GM11168 (cell line): ENCODE measurements around the gene MRM1.
"Not testable (repeated sequence)": the region's sequence is repeated elsewhere in the genome, so short reads cannot be mapped to it uniquely, and the experiment has no call there.

Source experiments
- in situ Hi-C: fragments of 300-500 bp; cut with MboI; formaldehyde crosslinking; loops from one replicate; pipeline ENCODE4 v1.12.0; 2022; ENCODE audit warnings: low sequenced_read_pairs; ENCODE audit not compliant: unreplicated experiment

MRM1 gene

GRCh38 chr17:36599546-36600250 is 1.7 kb upstream of the MRM1 start:
- in situ Hi-C loops = no loop called here

GRCh38 chr17:36600465-36600864 is 918 bp upstream of the MRM1 start:
- in situ Hi-C loops = no loop called here

GRCh38 chr17:36600936-36601302 is 464 bp upstream of the MRM1 start:
- in situ Hi-C loops = no loop called here

- in situ Hi-C loops = no loop called here
Measured at GRCh38 chr17:36602030-36602748, 806 bp downstream of the MRM1 start.

GRCh38 chr17:36602924-36603384 is 1.6 kb downstream of the MRM1 start:
- in situ Hi-C loops = no loop called here

- in situ Hi-C loops = not testable (repeated sequence)
Measured at GRCh38 chr17:36605028-36605427, 3.6 kb downstream of the MRM1 start.

- in situ Hi-C loops = no loop called here
Measured at GRCh38 chr17:36608280-36608679, 6.9 kb downstream of the MRM1 start.

- in situ Hi-C loops = no loop called here
Measured at GRCh38 chr17:36608794-36609497, 7.6 kb downstream of the MRM1 start.

- in situ Hi-C loops = no loop called here
Measured at GRCh38 chr17:36609498-36609862, 8.1 kb downstream of the MRM1 start.

GRCh38 chr17:36610474-36610873 is 9.1 kb downstream of the MRM1 start:
- in situ Hi-C loops = no loop called here

- in situ Hi-C loops = no loop called here
Measured at GRCh38 chr17:36611345-36612072, 10.1 kb downstream of the MRM1 start.

- in situ Hi-C loops = no loop called here
Measured at GRCh38 chr17:36612323-36612722, 10.9 kb downstream of the MRM1 start.

GRCh38 chr17:36613155-36613554 is 11.8 kb downstream of the MRM1 start:
- in situ Hi-C loops = no loop called here

GRCh38 chr17:36614081-36614480 is 12.7 kb downstream of the MRM1 start:
- in situ Hi-C loops = no loop called here

GRCh38 chr17:36614933-36615332 is 13.6 kb downstream of the MRM1 start:
- in situ Hi-C loops = no loop called here

GRCh38 chr17:36616061-36617029 is 15.0 kb downstream of the MRM1 start:
- in situ Hi-C loops = no loop called here

GRCh38 chr17:36617773-36618172 is 16.4 kb downstream of the MRM1 start:
- in situ Hi-C loops = no loop called here

- in situ Hi-C loops = no loop called here
Measured at GRCh38 chr17:36623281-36623680, 21.9 kb downstream of the MRM1 start.

- in situ Hi-C loops = loop anchor here (25.0 kb wide), 2 partner anchors 437 to 612 kb away; no protein-coding TSS in a partner anchor
Measured at GRCh38 chr17:36625188-36625587, 23.8 kb downstream of the MRM1 start.
